NCI-H2171 treated with DMSO at 0.1 percent for 48 hours (cell line): Measurements from ENCODE around the gene RBBP8NL.

ENCODE experiments used
- DNase-seq: peaks from one replicate; lab custom pipeline; 2025; lab: John Stamatoyannopoulos, UW

The RBBP8NL gene

DNA sequence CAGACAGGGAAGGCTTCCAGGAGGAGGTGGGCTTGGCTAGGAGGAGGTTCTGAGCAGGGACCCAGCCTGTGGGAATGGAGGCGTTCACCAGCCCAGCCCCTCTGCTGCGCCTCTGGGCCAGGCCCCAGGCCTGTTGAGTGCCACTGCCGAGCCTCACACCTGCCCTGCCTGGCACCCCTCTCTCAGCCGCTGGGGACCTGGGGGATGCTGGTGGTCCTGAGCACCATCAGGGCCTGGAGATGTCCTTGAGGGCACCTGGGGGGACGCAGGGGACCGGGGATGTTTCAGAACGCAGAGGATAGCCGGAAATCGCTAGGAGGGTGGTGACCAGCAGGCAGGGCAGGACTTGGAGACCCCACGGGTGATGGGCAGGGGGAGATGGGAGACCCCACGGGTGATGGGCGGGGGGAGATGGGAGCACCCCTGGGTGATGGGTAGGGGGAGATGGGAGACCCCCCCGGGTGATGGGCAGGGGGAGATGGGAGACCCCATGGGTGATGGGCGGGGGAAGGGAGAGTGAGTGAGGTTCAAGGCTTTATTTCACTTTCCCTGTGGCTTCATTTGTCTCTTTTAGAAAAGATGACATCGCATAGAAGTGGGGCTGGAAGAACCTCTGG is 35.7 kb upstream of the RBBP8NL start:
- no peak for DNase-seq

DNA sequence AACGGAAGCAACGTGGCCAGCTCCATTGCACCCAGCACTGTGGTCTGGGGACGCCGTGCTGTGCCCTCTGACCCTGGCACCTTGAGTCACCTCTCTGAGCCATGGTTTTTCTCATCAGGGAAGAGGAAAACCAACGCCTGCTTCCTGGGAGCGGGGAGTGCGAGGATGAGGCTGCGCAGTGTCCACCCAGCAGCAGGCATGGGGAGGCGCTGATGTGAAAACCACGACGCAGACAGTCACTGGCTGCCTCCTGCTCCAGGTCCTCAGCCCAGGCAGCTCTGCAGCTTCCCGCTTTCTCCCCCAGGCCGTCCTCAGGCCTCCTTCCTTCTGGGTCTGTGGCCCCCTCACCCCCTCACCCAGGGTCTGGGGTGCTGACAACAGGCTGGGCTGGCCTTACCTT is 34.5 kb upstream of the RBBP8NL start:
- no peak for DNase-seq

DNA sequence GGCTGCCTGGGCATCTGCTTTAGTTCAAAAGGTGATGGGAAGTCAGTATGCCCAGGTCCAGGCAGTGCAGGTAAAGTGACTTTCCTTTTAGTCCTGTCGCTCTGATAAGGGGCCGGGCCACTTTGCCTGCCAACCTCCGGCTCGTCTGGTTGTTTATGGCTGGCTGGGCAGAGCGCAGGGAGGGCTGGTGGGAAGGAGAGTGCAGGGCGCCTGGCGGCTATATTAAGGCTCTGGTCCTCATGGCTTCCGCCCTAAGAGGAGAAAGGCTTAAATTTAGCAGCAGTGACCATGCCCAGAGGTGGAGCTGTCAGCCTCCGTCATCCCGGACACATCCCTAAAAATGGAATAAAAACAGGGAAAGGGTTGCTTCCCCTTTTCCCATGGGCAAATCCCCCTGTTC is 33.8 kb upstream of the RBBP8NL start:
- DNase-seq, result no peak

DNA sequence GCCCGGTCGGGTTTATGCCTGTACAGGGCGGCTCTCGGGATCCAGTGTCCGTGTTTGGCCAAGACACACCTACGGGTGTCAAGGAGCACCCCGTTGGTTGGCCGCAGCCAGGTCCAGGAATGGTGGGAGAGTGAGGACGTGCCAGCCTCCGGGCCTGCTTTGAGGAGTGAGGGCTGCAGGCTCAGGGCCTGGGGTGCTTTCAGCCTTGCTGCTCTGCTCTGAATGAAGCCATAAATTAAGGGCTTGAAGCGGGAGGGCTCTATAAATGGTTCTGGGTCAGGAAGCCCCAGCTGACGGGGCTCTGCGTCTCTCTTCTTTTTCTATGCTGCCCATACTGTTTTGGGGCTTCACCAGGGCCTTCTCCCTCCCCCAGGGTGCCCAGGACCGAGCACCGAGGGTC is 33.3 kb upstream of the RBBP8NL start:
- no peak for DNase-seq

DNA sequence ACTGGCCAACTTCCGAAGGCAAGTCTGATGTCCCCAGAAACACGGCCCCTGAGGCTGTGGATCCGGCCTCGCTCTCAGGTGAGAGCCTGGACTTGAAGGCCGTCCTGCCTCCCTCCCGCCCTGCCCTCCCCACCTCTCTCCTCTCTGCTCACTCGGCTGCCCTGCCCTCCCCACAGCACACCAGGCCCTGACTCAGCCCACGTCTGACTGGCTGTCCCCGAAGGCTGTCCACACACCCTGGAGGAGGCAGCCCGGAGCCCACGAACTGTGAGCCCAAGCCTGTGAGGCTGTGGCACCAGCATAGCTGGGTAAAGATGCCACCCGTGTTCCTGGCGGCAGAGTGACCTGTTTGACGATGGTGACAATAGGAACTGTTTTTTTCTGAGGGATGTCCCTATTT is 32.1 kb upstream of the RBBP8NL start:
- no peak for DNase-seq

DNA sequence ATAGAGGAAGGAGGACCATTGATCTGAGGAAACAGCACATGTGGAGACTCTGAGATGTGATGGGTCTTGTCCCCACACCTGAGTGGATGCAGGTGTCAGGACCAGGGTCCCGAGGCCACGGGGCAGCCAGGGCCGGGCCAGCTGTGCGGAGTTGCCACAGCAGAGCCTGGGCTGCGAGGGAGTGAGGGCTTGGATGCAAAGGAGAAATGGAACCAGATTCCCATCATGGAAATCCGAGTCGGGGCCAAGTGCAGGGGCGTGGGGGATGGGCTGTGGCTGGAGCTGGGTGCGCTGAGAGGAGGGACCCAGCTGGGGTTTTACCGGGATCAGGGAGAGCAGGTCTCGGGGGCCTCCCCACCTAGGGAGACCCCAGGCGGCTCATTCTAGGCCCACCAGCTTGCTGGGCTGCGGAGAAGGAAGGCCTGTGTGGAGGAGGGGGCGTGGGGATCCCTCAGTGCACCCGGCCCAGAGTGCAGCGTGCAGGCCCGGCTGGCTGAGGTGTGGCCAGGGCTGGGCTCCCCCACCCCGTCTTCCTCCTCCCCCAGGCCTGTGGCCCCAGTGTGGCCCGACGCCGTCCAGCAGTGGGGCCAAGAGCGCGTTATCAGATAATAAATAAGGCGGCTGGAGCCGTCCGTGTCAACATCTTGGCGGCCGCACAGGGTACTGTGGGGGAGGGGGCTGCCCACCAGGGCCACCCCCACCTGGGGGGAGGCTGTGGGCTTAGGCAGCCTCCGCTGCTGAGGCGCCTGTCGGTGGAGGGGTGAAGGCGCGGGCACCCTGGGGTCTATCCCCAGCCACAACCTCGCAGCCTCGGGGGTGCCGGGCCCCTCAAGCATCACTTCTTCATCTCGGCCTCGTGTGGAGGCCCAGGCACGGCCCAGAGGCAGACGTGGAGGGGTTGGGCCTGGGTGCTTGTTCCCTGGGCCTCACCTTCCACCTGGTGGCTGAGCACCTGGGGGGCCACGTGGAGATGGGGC is 31.2 kb upstream of the RBBP8NL start:
- no peak for DNase-seq

DNA sequence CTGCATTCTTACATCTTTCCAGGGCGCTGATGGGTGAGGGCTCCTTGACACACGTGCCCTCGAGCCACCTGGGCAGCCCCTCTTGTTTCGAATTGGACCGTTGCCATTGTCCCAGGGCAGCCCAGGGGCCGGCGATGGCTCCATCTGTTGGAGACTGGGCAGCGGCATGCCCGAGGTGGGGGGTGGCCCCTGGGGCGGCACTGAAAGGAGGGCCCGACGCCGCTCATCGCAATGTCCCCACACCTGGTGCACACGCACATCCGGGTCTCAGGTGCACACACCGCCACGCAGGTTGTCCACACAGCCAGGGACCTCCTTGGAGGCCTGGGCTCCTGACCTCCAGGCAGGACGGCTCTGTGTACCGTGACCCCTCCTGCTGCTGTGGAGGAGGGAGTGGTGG is 30.5 kb upstream of the RBBP8NL start:
- no peak for DNase-seq

DNA sequence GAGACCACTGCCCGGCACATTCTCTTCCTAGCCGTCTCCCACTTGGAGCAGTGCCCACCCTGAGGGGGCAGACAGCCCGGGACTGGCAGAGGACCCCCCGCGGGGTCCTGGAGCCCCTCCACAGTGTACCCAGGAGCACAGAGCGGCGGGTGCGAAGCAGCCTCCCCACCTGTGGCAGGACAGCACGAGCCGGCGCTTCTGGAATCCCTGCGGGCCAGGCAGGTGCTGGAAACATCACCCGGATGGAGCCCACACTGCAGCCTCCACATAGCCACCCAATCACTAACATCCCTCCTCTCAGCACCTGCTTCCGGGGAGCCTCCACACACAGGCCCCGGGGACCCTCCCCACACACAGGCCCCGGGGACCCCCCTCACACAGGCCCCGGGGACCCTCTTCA is 29.8 kb upstream of the RBBP8NL start:
- DNase-seq, result no peak

DNA sequence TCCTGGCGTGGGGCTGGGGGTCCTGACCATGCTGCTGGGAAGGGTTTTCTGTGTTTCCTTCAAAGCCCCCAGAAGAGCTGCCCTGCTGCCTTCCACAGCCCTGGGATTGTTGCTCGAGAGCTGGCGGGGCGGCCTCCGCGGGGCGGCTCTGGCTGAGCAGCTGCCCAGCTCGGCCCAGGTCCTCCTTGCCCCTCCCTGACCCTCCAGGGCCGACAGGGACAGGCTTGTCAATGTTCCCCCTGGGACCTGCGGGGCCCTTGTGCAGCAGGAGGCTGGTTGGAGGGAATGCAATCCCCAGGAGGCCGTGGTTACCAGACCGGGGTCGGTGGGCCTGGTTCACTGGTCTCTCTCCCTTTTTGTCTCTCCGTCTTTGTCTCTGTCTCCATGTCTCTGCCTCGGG is 28.6 kb upstream of the RBBP8NL start:
- no peak for DNase-seq

DNA sequence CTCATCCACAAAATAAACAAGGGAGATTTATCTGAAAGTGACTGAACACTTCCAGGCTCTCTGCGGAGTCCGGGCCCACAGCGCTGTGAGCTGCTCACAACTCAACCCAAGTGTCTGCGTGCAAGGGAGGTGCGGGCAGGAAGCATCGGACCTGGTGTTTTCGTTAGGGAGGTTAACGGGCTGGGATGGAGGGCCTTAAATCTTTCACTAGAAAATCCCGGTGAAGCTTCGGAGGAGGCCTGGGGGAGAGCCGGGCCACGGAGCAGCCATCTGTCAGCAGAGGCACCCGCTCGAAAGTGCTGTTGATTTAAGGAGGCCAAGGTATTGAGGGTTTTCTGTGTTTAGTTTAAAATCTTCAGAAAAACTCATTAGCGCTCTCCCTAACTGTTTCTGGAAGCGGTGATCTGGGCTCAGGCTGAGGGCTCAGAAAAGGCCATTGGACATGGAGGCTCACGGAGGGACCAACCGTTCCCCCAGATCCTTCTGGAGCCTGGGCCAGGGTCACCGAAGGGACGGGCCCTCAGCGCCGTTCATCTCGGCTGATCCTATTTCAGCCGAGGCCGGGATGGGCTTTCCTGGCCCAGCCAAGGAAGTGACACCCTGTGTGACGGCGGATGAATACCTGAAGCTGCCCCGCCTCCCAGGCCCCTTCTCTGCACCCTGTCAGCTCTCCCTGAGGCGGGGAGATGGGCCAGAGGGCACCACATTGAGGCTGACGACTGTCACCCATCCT is 27.7 kb upstream of the RBBP8NL start:
- DNase-seq, result no peak

DNA sequence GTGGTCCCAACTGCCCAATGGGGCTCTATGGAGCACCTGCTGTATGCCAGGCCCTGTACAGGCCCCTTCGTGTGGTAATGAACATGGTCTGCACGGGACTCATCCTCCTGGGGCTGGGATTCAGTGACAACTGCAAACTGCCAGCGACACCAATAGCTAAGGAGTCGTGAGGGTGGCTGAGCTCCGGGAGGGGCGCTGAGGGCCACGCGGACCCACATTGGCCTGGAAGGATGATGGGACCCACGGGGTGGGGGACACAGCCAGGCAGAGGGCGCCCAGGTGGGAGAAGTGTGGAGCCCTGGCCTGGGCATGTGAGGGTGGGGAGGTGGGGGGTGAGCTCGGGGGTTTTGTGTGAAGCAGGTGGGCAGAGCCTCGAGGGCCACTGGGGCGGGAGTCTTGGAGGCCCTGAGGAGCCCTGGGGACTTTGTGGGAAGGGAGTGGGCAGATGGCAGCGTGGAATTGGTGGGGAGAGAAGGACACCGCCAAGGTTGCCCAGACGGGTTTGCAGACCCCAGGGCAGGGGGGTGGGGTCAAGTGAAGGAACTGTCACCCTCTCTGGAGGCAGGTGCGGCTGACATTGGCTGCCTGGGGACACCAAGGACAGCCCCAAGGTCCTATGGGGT is 26.0 kb upstream of the RBBP8NL start:
- DNase-seq, result no peak

DNA sequence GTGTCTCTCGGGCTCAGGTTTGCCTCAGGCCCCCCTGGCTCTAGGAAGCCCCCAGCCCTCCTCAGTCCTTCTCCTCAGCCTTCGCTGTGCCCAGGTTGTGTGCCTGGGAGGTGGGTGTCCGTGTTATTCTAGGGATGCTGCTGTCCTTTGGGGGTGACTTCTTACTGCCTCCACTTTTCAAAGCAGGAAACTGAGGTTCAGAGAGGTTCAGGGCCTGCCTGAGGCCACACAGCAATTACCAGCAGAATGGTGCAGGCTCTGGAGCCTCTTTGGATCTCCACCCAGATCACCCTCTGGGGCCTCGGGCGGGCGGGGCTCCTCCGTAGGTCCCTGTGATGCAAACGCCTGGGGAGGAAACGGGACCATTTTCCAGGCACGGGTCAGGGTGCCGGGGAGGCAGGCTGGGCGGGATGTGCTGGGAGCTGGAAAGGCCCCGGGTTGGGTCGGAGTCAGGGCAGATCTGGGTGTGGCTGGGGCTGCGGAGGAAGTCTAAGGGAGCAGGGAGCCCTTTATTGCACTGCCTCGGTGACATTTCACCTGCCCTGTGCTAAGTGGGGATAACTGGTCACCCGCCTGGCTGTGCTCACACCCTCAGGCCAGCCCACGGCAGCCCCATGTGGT is 25.2 kb upstream of the RBBP8NL start:
- no peak for DNase-seq

DNA sequence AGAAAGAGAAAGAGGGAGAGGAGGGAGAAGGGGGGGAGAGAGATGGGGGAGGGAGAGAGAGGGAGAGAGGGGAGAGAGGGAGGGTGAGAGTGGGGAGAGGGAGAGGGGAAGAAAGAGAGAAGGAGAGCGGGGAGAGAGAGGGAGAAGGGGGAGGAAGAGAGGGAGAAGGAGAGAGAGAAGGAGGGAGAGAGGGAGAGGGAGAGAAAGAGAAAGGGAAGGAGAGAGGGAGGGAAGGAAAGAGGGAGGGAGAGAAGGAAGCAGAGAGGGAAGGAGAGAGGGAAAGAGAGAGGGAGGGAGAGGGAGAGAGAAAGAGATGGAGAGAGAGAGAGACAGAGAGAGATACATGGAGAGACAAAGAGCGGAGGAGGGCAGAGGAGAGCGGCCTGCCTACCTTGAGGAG is 24.6 kb upstream of the RBBP8NL start:
- DNase-seq, result no peak

DNA sequence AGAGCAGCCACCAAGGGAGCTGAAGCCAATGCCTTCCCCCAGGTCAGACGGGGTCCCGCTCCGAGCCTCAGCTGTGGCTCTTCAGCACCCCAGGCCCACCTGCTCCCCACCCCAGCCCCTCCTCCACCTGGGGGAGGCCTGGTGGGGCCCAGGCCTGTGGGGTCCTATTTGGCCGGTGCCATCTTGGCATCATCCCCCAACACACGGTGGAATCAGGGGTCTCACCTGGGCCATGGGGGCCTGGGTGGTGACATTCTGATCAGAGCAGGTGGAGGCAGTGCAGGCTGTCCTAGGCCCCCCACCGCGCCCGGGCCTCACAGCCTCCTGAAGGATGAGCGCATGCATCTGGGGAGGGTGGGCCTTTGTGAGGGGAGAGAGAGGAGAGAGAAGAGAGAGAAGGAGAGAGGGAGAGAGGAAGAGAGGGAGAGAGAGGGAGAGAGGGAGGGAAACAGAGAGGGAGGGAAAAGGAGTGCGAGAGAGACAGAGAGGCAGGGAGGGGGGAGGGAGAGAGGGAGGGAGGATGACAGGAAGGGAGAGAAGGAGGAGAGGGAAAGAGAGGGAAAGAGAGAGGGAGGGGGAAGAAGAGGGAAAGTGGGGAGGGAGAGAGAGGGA is 23.9 kb upstream of the RBBP8NL start:
- no peak for DNase-seq

DNA sequence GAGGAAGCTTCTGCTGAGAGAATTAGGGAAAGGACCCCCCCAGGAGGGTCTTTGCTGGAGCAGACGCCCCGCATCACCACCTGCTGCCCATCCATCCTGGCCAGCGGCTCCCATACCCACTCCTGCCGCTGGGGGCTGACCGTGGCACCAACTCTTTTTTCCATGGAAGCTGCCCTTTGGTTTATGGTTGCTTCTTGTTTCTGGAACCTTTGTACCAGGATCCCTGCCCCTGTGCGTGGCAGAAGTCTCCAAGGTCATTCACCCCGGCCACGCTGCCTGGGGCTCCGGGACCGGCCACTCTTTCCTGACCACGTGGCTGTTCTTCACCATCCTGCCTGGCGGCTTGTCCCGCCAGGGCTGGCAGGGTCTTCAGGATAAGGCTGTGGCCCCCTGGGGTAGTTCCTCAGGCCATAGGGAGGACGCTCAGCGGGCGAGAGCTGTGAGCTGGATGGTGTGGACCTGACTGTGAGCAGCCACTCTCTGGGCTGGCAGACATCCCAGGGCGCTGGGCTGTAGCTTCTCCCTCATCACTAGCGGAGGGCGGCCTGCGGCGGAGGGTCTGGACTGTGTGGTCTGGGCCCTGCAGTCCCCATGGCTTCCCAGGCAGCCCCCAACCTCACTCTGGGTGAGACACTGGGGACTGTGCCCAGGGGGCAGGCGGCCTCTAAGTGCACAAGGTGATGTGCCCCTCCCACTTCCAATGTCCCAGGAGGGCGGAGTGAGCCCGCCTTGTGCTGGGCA is 22.8 kb upstream of the RBBP8NL start:
- DNase-seq, result no peak

DNA sequence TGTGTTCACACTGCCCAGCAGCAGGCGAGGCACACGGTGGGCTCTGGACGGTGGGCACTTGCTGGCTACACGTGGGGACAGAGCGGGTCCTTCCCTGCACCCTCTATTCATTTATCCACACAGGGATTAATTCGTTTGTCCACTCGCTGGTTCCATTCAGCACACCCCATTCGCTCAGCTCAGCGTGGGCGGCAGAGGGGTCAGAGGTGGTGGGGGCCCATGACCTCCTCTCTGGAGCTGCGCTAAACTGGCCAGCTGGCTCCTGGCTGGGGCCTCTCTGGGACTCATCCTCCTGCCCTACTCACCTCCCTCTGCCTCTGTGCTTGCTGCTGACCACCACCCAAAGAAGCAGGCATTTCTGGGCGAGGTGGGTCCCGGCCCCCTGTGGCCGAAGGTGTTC is 21.4 kb upstream of the RBBP8NL start:
- DNase-seq, result no peak

DNA sequence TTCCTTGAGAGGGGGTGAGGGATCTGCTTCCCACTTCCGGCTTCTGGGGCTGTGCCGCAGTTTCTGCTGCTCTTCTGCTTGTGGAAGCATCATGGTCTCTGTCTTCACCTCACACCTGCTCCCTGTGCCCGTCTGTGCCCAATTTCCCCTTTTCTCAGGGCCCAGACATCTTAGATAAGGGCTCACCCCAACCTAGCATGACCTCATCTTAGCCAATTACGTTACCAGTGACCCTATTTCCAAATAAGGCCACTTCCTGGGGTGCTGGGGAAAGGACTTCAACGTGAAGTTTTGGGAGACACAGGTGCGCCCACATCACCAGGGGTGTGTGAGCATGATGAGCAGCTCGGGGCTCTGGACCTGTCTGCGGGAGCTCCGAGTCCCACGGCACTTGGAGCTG is 20.7 kb upstream of the RBBP8NL start:
- no peak for DNase-seq

DNA sequence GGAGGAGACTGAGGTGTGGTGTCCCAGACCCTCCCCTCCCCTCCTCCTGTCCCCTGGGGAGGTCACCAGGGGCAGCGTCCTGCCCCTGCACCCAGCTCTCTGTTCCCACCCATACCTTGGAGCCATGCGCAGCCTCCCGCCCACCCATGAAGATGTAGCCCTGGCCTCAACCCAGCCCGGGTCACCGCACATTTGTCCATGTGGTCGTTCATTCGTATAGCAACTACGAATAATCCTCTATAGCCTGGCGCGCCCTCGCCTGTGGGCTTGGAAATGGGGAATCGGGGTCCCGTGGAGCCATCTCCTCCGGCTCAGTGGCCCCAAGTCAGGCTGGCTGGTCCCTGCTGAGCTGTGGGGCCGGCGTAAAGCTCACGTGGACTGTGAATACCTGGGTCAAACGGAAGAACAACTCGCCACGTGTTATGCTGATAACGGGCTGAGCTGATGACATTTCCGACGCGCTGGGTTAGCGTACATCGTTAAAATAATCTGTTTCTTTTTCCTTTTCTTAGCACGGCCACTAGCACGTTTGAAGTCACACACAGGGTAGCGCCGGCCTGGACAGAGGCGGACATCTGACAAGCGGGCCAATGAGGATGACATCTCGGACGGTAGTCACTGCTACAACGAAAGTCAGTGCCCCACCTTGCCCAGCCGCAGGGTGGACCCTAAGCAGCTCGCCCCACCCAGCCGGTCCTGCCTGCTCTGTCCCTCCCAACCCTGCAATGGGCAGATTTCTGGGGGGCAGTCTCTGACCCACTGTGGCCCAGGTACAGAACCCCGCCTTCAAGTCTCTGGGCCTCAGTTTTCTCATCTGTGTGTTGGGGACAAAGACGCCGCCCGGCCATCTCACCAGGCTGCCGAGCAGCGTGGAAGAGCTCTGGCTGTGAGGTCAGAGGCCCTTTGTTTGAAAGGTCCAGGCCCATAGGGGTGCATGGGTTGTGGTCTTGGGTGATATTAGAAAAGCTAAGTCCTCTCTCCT is 19.8 kb upstream of the RBBP8NL start:
- DNase-seq, result no peak

DNA sequence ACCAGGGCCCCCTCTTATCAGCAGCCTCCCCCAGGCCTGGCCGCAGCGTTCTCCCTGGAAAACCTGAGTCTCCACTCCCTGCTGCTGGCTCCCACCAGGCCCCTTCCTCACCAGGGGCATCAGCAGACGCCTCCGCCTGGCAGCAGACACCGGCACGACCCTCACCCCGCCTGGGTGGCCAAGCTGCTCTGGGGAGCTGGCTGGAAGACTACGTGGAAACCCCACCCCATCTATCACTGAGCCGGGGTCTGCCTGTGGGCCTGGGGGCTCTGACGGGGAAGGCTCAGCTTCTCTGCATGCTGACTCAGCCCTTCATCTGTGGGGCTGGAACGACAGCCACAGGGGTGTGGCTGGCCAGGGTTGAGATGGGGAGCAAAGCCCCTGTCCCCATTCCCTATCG is 19.1 kb upstream of the RBBP8NL start:
- no peak for DNase-seq
